ENCODE results near the gene FBXL17.

Gene FBXL17

DNA sequence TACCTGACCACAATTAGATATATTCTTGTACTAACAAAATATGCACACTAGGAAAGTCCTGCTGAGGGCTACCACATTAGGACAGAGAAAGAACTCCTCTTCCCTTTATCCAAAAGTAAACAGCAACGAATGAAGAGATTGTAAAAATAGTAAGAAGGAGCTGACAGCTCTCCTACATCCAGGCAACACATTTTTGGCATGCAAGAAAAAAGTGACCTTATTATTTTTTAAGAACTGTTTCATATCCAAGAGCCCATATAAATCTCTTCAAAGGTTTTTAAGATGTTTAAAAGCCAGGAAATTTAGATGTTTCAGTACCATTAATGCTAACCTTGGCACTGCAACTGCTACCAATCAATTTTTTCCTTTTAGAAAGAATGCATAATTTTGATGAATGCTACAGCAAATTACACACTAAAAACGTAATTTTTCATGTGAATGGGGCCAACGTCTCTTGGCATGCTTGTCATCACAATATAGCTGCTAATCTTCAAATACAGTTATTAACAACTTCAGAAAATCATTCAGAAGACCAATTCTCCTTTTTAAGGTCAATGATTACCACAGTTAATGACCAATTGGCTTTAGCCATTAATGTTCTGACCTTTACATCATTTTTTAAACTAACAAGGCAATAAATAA is 132.0 kb downstream of the FBXL17 start:
- no peak for DNase-seq (ENCODE audit: low spot score)

GRCh38 chr5:108249095-108249784 is 132.7 kb downstream of the FBXL17 start:
- DNase-seq (ENCODE audit: low spot score): no peak

- DNase-seq (ENCODE audit: low spot score): no peak
Observed at GRCh38 chr5:108238936-108239887, 142.7 kb downstream of the FBXL17 start.

GRCh38 chr5:108238461-108238860 is 143.4 kb downstream of the FBXL17 start:
- DNase-seq (ENCODE audit: low spot score): no peak

DNA sequence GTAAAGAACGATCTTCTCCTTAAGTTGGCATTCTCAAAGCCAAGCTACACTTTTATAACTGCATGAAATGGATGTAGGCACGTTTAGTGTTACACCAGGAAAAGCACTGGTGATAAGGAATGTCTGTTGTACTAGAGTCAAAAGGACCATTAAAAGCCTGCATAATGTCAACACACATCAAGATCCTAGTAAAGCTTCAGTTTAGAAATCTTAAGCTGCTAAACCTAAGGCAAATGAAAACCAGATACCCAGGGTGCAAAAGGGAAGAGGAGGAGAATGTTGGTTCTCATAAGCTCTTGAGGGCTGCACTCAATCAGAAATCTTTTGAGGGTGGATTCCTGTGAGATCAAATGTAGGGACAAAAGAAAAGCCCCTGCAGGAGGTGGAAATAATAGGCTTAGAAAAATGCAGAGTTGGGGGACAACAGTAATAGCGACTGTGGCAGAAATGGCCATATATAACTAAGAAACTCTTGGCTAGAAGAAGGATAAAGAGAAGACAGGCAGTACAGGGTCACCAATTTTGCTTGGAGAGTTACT is 148.2 kb downstream of the FBXL17 start:
- no peak for DNase-seq (ENCODE audit: low spot score)

- DNase-seq (ENCODE audit: low spot score): no peak
Observed at GRCh38 chr5:108232805-108233204, 149.1 kb downstream of the FBXL17 start.

DNA sequence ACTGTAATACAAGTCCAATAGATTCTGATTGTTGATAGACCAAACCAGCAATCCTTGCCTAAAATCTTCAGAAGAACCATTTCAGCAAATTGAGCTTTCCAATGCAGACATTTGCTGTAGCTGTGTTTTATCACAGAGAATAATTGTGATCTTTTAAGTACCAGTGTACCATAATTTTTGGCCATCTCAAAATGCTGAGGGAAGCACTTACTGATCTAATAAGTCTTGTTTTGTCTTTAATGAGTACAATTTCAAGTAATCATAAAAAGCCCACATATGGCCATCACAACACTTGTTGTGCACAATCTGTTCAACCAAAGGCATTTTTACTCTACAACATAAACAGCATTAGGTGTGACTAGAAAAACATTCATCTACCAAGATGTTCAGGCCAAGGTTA is 159.9 kb downstream of the FBXL17 start:
- no peak for DNase-seq (ENCODE audit: low spot score)

- no peak for DNase-seq (ENCODE audit: low spot score)
Observed at GRCh38 chr5:108220834-108221233, 161.1 kb downstream of the FBXL17 start.

GRCh38 chr5:108216890-108217289 is 165.0 kb downstream of the FBXL17 start:
- no peak for DNase-seq (ENCODE audit: low spot score)

- DNase-seq (ENCODE audit: low spot score): no peak
Observed at GRCh38 chr5:108214857-108215256, 167.0 kb downstream of the FBXL17 start.

- no peak for DNase-seq (ENCODE audit: low spot score)
Observed at GRCh38 chr5:108212775-108213346, 169.0 kb downstream of the FBXL17 start.

DNA sequence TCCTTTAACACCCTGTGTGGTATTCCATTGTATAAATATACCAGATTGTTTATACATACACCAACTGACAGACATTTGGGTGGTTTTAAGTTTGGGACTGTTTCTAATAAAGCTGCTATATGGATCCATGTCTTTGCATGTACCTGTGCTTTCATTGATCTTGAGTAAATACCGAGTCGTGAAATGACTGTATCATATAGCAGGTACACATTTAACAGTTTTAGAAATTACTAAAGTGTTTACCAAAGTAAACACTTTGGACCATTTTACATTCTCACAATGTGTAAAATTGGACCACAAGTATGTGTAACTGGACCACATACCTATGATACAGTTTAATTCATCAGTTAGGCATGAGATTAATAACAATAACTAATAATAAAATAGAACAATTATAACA is 175.2 kb downstream of the FBXL17 start:
- no peak for DNase-seq (ENCODE audit: low spot score)

GRCh38 chr5:108201721-108202120 is 180.2 kb downstream of the FBXL17 start:
- DNase-seq (ENCODE audit: low spot score): no peak

GRCh38 chr5:108196276-108196675 is 185.6 kb downstream of the FBXL17 start:
- no peak for DNase-seq (ENCODE audit: low spot score)

DNA sequence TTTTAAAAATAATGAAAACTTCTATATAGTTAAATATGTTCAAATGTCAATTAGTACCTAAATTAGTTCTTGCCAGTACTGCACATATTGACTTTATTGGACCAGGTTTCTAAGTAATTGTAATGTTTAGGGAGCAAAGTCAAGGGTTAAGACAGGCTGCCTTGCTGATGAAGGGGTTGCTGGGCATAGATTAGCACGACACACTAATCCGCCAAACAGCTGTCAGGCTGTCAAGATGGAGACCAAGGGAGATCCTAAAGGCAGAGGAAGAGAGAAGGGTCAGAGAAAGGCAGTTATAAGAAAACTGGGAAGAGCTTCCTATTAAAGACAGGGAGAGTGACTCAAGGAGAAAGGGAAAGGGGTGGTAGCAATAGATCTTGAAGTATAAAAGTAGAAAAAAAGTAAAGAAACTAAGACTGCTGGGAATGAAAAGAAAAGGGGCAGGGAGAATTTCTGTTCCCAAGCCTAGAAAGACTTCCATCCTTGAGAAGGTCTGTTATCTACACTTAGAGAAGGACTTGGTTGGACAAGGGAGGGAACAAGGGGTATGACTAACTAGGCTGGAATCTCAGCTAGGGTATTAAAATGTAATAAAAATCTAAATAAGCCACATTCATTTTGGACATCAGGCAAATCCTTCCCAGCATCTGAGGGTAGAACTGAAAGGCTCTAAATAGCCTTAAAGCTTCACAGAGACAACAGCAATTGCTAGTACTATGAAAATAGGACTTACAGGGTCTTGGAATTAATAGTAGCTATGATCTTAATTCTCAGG is 188.7 kb downstream of the FBXL17 start:
- DNase-seq (ENCODE audit: low spot score): no peak

GRCh38 chr5:108184940-108185339 is 197.0 kb downstream of the FBXL17 start:
- no peak for DNase-seq (ENCODE audit: low spot score)

GRCh38 chr5:108181975-108182374 is 199.9 kb downstream of the FBXL17 start:
- DNase-seq (ENCODE audit: low spot score): no peak

DNA sequence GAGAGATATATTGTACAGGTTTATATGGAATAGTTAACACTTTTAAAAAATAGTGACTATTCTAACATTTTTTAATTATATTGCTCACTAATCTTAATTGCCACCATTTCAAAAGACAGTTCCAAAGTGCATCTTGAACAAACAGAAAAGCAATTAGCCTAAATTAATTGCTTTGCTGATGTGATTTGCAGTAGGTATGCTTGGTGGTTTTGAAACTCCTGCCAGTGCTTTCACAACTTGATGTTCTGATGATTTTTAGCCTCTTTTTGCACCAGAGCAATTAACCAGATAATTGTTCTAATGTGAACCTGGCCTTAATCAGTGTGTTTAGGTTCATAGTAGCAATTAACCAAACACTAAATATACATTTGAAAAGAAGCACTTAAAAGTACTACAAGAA is 207.6 kb downstream of the FBXL17 start:
- no peak for DNase-seq (ENCODE audit: low spot score)

DNA sequence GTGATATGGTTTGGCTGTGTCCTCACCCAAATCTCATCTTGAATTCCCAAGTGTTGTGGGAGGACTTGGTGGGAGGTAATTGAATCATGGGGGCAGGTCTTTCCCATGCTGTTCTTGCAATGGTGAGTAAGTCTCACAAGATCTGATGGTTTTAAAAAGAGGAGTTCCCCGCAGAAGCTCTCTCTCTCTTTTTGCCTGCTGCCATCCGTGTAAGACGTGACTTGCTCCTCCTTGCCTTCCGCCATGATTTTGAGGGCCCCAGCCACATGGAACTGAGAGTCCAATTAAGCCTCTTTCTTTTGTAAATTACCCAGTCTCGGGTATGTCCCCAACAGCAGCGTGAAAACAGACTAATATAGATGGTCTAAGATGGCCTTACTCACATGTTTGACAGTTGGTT is 210.1 kb downstream of the FBXL17 start:
- DNase-seq (ENCODE audit: low spot score): no peak

DNA sequence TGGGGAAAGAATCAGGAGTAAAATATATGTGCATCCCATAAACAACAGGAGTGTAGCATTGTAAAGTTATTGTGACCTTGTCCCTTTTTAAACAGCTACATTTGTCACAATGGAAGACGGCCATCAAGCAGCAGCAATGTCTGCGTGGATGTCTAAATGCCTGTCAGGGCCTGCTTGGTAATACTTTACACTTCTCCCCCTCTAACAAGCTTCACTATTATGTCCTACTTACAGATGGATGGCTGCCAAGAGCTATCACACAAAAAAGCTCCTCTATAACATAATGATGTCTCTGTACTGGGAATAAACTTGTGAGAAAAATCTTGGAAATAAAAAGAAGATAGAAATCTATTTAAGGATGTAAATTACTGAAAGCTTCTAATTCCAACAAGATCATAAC is 213.0 kb downstream of the FBXL17 start:
- peak; percentile 43 for DNase-seq (ENCODE audit: low spot score)

GRCh38 chr5:108167174-108167573 is 214.7 kb downstream of the FBXL17 start:
- no peak for DNase-seq (ENCODE audit: low spot score)

Data from pons (tissue), 1 donor.